NCI-H2171 (cell line): Measurements from ENCODE around the gene LMAN1L.

Experiments
- DNase-seq: peaks from one replicate; lab custom pipeline; 2025; lab: John Stamatoyannopoulos, UW

LMAN1L gene

DNA sequence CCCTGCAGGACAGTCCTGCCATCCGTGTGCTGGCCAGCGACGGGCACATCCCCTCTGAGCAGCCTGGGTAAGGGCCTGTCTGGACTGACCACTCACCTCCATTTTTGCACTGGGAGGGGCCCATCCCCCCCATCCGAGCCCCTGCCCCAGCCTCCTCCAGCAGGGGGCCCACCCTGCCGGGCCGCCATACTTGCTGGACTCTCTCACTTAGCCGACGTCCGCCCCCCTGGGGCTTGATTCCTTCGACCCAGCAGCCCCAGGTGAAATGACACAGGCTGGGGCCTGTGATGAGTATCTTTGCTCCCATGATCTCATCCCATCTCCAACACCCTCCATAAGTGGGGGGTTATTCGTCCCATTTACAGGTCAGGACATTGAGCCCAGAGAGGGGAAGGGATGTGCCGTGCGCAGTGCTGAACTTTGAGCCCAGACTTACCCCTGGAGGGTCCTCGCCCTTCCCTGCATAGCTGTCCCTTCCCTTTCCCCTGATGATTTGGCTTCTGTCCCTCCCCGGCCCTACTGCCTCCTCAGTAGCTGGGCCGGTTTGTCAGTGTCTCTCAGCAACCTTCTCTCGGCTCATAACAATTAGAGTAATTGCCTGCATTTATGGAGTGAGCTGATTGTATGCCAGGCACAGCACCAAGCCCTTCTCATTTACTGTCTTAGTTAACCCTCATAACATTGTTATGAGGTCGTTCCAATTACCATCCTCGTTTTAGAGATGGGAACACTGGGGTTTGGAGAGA, 4.2 kb downstream of the LMAN1L start:
- no peak for DNase-seq

DNA sequence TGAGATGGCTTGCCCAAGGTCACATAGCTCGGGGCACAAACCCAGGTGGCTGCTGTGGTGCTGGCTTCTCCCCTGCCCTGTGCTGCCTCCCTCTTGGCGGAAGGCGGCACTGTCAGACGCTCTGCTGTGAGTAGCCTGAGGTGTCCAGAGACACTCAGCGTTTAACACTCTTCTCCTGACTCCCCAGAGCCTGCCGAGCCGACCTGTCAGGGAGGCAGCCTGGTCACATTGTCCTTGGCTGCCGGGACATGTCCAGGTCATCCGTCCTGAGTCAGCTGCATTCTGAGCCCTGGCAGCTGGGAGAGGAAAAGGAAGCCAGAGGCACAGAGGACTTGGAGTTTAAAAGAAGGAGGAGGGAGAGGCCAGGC, 4.7 kb downstream of the LMAN1L start:
- DNase-seq, result no peak

GRCh38 chr15:74820056-74820455, 7.4 kb downstream of the LMAN1L start:
- DNase-seq, result no peak

- DNase-seq, result peak; percentile 54
Observed at GRCh38 chr15:74821091-74821789, 8.6 kb downstream of the LMAN1L start.

- no peak for DNase-seq
Observed at GRCh38 chr15:74821790-74822158, 9.1 kb downstream of the LMAN1L start.

DNA sequence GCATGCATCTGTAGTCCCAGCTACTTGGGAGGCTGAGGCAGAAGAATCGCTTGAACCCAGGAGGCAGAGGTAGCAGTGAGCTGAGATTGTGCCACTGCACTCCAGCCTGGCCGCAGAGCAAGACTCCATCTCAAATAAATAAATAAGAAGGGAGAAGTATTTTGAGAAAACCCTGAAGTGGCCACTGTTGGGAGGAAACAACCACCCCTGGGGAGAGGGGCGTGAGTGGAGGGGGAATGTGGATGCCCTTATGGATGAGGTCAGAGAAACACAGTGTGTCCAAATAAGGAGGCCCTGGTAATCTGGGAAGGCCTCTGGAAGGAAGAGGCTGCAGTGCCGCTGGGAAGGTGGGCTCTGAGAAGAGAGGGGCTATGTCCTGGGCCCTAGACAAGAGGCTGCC, 9.6 kb downstream of the LMAN1L start:
- DNase-seq, result no peak

- peak; percentile 62 for DNase-seq
Observed at GRCh38 chr15:74823324-74823723, 10.7 kb downstream of the LMAN1L start.

DNA sequence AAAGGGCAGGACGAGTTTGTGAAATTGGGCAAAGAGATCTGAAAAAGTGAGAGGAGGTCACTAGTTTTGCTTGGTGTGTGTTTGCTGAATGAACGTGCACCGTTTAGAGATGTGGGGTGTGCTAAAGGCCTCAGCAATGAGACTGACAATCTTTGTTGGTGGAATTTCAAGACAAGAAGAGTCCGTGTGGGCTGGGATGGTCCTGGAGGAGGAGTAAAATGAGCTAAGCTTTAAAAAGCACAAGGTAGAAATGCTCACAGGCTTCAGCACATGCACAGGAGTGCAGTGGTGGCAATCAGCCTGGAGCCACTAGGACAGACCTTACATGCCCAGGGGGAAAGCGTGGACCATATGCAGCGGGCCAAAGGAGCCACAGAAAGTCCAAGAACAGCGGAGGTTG, 12.3 kb downstream of the LMAN1L start:
- no peak for DNase-seq

- no peak for DNase-seq
Observed at GRCh38 chr15:74825866-74826265, 13.2 kb downstream of the LMAN1L start.

- DNase-seq, result no peak
Observed at GRCh38 chr15:74826364-74826819, 13.8 kb downstream of the LMAN1L start, which contains the start of gene CPLX3. Gene CPLX3 (plus strand): TSS chr15:74826627. CDS start chr15:74826704, 77 bp downstream.

- no peak for DNase-seq
Observed at GRCh38 chr15:74826921-74827320, 14.3 kb downstream of the LMAN1L start.

DNA sequence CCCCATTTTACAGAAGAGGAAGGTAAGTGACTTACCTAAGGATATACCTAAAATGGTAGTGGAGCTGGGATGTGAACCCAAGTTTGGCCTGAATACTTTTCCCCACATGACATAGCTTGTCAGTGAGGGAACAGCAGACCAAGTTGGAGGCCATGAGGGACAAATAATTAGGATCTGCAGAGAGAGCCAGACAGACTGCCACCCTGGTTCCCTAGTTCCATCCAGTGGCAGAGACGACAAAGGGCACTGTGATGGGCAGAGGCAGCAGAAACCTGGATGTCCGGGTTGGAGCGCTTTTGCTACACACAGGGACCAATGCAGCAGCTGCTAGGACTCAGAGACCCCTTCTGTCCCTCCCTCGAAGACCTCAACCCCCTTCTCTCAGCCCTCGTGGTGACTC, 15.0 kb downstream of the LMAN1L start:
- no peak for DNase-seq

GRCh38 chr15:74828835-74829234, 16.2 kb downstream of the LMAN1L start:
- DNase-seq, result no peak

GRCh38 chr15:74829486-74829885, 16.9 kb downstream of the LMAN1L start:
- no peak for DNase-seq

GRCh38 chr15:74829991-74830390, 17.4 kb downstream of the LMAN1L start:
- DNase-seq, result no peak

DNA sequence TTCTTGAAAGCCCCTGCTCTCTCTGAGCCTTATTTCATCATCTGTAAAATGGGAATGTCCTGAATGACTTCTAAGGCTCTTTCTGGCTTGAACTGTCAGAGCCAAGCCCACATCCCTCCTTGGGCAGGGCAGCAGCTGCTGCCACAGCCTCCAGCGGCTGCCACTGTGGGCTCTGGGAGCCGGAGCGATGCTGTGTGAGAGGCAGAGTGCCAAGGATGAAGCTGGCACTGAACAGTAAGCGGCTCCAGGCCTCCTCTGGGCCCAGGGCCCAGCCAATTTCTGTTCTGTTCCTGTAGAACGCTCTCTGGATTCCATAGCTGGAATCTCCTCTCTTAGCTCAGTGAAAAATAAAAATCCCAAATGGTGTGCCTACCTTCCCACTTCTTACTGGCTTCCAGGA, 18.2 kb downstream of the LMAN1L start:
- no peak for DNase-seq

GRCh38 chr15:74831813-74832495, 19.3 kb downstream of the LMAN1L start:
- no peak for DNase-seq

GRCh38 chr15:74832826-74833225, 20.2 kb downstream of the LMAN1L start:
- no peak for DNase-seq

GRCh38 chr15:74833376-74834107, 20.9 kb downstream of the LMAN1L start:
- peak; percentile 54 for DNase-seq

- DNase-seq, result no peak
Observed at GRCh38 chr15:74835312-74835823, 22.7 kb downstream of the LMAN1L start.

DNA sequence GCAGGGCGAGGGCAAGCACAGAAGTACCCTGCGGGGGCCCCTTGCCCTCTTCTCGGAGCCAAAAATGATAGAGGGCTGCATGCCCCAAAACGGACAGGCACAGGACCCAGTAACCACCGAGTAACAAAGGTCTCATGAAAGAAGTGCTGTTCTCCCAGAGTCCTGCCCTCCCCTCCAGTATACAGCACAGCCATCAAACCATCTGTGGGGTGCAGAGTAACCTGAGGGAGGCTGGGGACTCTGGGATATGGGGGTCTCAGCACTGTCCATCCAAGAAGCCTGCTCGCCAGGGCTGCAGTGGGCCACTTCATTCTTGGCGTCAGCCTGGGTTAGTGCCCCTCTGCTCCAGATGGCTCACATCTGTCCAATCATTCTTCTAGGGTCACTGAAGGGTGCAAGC, 24.2 kb downstream of the LMAN1L start:
- DNase-seq, result no peak

GRCh38 chr15:74837482-74838136, 25.0 kb downstream of the LMAN1L start:
- DNase-seq, result no peak
